ENCODE measurements around the gene FAM135A.
"Not testable (repeated sequence)": the region's sequence is repeated elsewhere in the genome, so short reads cannot be mapped to it uniquely, and the experiment has no call there.

FAM135A gene

DNA sequence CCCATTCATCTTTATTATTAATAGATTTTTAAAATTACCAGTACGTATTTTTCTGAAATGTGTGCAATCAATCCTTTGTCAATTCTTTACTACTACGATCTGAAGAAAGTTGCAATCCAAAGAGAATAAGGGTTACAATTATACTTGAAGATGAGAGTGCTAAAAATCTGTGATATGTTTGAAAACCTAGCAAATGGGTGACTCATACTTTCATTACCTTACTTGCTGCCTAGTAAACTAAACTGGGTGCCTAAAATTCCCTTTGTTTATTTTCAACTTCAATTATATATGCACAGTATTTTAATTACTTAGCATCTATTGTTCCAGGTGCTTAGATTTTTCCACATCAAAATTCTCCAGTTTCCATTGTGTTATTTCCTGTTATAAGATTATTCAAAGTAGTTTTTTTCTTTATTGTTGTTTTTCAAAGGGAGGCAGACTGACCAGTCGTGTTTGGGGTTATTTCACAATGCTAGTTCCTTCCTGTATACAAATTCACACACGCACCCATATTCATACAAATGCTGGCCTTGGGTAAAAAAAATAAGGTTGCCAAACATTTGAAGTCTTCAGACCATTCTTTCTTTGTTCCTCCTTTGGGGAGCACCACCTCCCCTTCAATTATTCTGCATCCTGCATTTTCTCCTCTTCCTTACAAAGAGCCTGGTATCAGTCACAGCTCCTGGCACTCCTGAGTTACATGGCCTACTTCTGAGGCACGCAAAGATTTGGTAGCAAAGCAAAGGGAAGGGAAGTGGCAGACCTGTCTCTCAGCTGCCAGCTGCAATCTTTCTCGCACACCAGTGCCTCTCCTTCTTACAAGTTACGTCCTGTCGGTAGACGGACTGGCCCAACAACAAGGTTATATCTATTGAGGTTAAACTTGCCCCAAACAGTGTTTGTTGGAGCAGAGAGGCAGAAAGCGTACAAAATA is 16.2 kb upstream of the FAM135A start:
- DNase-seq = no peak

- no peak for DNase-seq
Measured at GRCh38 chr6:70398783-70399728, 14.3 kb upstream of the FAM135A start.

DNA sequence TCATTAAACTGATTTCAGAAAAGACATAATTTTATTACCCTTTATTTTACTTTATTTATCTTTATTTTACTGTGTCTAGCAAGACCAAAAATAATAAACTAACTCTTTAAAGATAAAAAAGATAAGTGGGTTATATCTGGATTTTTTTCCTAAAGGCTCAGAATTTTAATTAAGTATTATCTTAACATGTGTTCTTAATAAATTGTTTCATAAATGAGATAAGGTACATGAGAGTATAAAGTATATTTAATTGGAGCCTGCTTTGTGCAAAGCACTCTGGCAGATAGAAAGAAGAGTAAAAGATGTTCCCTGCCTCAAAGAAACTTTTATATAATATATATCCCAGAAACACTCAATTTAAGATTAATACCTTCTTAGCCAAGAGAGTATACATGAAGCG is 8.7 kb upstream of the FAM135A start:
- no peak for DNase-seq

DNA sequence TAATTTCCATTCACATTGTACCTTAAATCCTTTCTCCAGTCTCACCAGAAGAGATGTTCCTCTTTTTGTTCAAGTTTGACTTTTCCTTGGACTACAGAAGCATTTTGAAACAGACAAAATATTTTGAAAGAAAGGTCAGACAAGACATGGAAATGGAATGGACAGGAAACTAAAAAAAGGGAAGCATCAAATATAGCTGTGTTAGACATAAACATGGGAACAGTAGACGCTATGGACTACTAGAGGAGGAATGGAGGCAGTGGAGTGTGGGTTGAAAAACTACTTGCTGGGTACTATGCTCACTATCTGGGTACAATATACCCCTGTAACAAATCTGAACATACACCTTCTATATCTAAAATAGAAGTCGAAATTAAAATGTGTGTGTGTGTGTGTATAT is 4.1 kb upstream of the FAM135A start:
- no peak for DNase-seq

DNA sequence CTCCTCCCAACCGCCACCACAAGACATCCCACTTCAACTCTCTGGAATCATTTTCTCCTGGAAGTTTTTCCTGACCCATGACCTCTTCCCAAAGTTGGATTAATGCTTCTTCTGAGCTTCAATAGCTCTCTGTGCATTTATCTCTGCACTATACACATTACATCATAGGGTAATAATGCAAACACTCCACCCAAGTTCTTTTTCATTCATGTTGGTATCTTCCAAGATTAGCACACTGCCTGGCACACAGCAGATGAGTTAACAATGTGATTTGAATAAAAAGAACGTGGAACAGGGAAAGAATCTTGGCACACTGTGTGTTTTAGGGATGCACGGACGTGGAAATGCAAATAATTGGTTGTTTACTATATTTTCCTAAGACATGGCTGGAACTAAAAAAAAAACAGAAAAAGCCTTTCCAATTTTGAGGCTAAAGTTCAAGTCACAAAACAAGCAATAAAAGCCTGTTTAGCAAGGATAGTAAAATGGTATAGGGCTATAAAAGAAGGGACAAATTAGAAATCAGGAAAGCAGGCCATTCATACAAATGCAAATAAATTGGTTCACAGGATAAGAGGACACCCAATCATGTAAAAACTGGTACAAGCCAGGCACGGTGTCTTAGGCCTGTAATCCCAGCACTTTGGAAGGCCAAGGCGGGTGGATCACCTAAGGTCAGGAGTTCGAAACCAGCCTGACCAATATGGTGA is 1.6 kb upstream of the FAM135A start:
- no peak for DNase-seq

DNA sequence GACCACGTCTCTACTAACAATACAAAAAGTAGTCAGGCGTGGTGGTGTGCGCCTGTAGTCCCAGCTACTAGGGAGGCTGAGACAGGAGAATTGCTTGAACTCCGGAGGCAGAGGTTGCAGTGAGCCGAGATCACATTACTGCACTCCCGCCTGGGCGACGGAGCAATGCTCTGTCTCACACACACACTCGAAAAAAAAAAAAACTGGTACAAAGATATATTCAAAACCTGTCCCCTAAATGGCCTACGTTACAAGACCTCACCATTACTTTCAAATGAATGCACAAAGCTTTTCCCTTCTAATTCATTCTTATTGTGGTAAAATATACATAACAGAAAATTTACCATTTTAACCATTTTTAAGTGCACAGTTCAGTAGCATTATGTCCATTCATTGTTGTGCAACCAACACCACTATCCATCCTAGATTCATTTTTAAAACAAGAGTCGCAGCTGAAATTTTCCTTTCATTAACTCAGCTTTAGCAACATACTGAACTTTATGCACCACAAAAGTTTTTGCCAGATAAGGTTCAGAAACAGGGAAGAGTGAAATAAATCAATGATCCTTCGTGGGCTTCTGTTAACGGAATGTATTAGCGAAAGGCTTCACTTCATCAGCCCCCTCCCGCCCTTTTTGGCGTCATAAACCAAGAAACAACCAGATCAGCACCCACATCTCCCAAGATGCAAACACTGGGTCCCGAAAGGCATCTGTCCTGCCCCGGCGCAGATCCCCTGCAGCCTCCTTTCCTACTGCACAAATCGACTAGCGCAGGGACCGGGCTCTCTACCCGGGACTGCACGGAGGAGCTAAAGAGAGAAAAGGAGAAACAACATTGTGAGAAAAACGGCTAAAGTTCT is 825 bp upstream of the FAM135A start:
- no peak for DNase-seq

DNA sequence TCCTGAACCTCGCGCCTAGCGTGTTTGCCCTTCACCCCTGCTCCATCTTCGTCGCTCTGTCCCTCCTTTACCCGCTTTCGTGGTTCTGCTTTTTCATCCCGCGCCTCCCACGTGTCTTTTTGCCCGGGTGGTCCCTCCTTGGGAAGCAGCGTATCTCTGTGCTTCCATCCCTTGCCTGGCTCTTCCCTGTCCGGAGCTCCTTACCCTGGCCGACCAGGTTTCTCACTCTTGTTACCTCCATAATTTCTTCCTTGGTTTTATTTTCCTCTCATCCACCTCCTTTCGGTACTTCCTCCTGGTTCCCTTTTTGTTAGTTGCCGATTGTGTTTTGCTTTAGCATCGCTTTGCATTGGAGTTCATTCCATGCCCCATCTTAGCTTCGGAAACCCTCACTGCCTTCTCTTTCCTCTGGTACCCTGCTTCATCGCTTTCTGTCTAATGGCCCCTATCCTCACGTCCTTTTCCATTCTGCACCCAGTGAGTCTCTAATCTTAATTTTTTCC is 735 bp downstream of the FAM135A start:
- DNase-seq = peak; percentile 6 to 16

DNA sequence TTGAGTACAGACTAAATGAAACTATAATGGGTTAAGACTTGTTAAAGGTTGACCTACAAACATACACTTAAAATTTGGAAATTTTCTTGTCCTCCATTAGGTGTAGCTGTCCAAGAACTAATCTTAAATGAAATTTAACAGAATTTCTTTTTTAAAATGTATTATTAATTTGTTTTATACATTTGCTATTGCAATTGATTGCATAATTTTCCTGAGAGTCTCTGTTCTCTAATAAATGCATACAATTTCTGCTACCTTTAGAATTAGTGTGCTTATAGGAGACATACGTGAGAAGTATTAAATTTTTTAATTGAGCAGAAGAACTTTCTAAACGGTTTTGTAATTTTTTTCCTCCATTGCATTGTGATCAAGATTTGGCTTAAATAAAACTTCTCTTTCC is 1.5 kb downstream of the FAM135A start:
- no peak for DNase-seq

GRCh38 chr6:70415247-70415646 is 1.9 kb downstream of the FAM135A start:
- peak in 1 of 2 donors; percentile 24 for DNase-seq

GRCh38 chr6:70415660-70416059 is 2.4 kb downstream of the FAM135A start:
- no peak for DNase-seq

DNA sequence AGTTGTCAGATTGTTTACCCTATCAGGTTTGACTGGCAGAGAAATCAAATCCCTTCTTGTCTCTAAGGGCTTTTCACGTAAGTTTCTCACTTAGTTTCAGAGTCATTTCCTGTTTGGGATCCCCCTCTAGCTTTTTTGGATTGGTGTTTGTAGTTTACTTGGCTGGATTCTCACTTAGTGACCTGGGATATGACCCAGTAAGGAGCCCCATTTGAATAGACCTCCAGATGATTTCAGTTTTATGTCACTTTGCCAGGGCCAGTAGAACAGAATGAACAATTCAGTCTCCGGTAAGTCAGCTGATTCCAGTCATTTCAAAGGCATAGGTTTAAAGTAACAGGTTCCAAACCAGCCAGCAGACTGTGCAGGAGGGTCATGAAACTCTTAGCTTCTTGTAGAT is 8.2 kb downstream of the FAM135A start:
- DNase-seq = no peak

- DNase-seq = no peak
Measured at GRCh38 chr6:70423189-70424134, 10.2 kb downstream of the FAM135A start.

GRCh38 chr6:70424291-70424690 is 11.0 kb downstream of the FAM135A start:
- no peak for DNase-seq

DNA sequence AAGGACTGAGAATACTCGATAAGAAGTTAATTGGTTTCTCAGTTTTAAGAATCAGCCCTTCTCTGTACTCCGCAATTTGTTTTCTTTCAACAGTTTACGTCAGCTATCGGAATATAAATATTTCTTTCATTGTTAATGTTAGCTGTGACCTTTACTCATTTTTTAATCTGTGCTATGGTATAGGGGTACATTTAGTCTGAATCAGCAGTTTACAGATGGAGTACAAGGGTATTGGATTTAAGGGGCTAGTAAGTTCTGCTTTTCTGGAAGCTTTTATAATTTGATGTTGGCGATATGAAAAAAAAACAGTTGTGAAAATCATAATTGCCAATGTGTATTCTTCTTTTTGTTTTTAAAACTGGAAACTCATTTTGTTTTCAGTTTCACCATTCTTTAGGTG is 23.0 kb downstream of the FAM135A start:
- DNase-seq = no peak

- DNase-seq = no peak
Measured at GRCh38 chr6:70445001-70445400, 31.7 kb downstream of the FAM135A start.

DNA sequence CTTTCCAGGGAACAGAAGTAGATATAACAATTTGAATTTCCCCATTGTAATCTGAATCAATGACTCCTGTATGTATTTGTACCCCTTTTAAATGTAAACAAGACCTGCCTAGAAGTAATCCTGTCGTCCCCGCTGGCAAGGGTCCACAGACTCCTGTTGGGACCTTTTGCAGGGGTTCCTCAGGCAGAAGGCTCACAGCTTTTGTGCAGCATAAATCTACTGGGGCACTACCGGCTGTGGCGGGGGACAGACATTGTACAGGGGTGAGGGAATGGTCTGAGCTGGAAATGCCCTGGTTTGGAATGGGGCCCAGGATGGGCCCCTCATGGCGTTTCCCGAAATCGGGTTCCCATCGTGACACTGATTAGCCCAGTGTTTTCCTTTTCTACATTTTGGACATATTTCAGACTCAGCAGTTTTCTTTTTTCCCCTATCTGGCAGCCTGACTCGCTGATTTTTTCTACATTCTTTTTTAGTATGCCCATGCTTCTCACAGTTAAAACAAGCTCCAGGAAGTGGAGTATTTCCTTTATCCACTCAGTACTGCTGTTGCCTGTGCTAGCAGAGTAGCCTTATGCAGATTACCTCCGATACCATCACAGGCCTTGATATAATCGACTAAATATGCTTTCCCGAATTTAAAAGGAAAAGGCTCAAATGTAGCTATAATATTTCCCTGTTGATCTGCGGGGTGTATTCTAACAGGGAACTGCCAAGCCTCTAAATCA is 34.2 kb downstream of the FAM135A start:
- DNase-seq = not testable (repeated sequence)

- DNase-seq = not testable (repeated sequence)
Measured at GRCh38 chr6:70453899-70454298, 40.6 kb downstream of the FAM135A start.

DNA sequence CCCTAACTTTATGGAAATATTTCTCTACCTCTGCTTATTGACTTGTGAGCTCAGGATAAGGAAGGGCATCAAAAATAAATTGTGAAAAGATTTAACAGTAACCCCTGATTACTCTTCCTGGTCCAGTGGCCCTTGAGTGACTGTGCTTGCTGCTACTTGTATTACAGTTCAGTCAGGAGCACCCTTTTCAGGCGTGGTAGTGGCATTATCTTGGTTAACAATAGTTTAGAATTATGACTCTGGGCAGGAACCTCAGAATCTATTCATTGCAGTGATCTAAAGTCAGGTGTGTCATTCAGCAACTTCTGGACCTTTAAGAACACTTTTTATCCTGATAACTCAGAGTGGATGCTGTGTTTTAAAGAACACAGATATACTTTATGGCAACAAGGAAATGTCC is 43.4 kb downstream of the FAM135A start:
- DNase-seq = no peak

GRCh38 chr6:70459235-70459634 is 45.9 kb downstream of the FAM135A start:
- no peak for DNase-seq

DNA sequence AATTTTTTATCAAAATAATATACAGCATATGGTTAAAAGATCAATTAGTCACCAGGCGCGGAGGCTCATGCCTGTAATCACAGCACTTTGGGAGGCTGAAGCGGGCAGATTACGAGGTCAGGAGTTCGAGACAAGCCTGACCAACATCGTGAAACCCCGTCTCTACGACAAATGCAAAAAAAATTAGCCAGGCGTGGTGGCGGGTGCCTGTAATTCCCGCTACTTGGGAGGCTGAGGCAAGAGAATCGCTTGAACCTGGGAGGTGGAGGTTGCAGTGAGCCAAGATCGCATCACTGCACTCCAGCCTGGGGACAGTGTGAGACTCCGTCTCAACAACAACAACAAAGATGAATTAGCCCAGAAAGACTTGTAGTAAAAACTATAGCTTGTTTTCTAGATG is 46.4 kb downstream of the FAM135A start:
- DNase-seq = not testable (repeated sequence)
